IMR-90 (cell line): ENCODE results near the gene TERB1. TPM values are rescaled to one million over a fixed set of nuclear protein-coding genes. Genes with fewer than 3 reads are reported as not detected.

Experiments used
- ATAC-seq: fragments of 200-7000 bp; cut with Tn5 transposase; 2 replicates; pipeline ENCODE4 v1.9.1; 2020; ENCODE audit warnings: low read depth, mild to moderate bottlenecking, moderate library complexity
- BruUV-seq: library from RNA; stranded (reverse); fragments of 400-500 nt; replicated peaks from 2 replicates; lab custom pipeline; 2021; lab: Mats Ljungman, UMichigan
- CTCF ChIA-PET: fragments of 300-600 bp; formaldehyde crosslinking; extraction: SDS; loops from one replicate; lab custom pipeline; 2021; ENCODE audit warnings: antibody characterized with exemption; lab: Yijun Ruan, JAX
- POLR2A ChIA-PET: fragments of 300-600 bp; sonication (Branson Sonifier 250); formaldehyde crosslinking; loops from one replicate; lab custom pipeline; 2022; ENCODE audit warnings: antibody characterized with exemption; ENCODE audit not compliant: unreplicated experiment; lab: Charles Lee
- DNase-seq: peaks from one replicate; pipeline ENCODE4 v3.0.0; 2013
- H2AFZ ChIP-seq: replicated peaks from 2 replicates; pipeline ENCODE3; 2013; ENCODE audit warnings: low read length, mild to moderate bottlenecking; ENCODE audit not compliant: poor library complexity
- H2AK5ac ChIP-seq: 2 replicates; pipeline ENCODE4 v1.6.1; 2013; ENCODE audit warnings: low read depth, low read length, inconsistent platforms
- H2AK9ac ChIP-seq: replicated peaks from 2 replicates; pipeline ENCODE3; 2013; ENCODE audit warnings: mild to moderate bottlenecking, low read depth, low read length, moderate library complexity; ENCODE audit not compliant: poor library complexity
- H2BK120ac ChIP-seq: 2 replicates; pipeline ENCODE4 v1.6.1; 2013; ENCODE audit warnings: low read depth, low read length, inconsistent platforms
- H2BK15ac ChIP-seq: 3 replicates; pipeline ENCODE4 v1.6.1; 2013; ENCODE audit warnings: low read depth, low read length, inconsistent platforms
- H2BK20ac ChIP-seq: 2 replicates; pipeline ENCODE4 v1.6.1; 2013; ENCODE audit warnings: low read depth, mild to moderate bottlenecking, inconsistent platforms, low read length, moderate library complexity
- H2BK5ac ChIP-seq: 2 replicates; pipeline ENCODE4 v1.6.1; 2013; ENCODE audit warnings: mild to moderate bottlenecking, low read depth, low read length, inconsistent platforms; ENCODE audit not compliant: poor library complexity, severe bottlenecking
- H3K14ac ChIP-seq: replicated peaks from 2 replicates; pipeline ENCODE4 v1.6.1; 2013; ENCODE audit warnings: low read depth, low read length, inconsistent platforms
- H3K18ac ChIP-seq: 2 replicates; pipeline ENCODE4 v1.6.1; 2013; ENCODE audit warnings: low read depth, low read length, control low read depth
- H3K23ac ChIP-seq: 2 replicates; pipeline ENCODE4 v1.6.1; 2013; ENCODE audit warnings: low read depth, low read length, inconsistent platforms
- H3K27ac ChIP-seq: 2 replicates; pipeline ENCODE4 v1.5.1; 2013; ENCODE audit warnings: mild to moderate bottlenecking, control low read depth, low read length; ENCODE audit not compliant: insufficient read depth
- H3K27me3 ChIP-seq: 2 replicates; pipeline ENCODE4 v1.6.1; 2013; ENCODE audit warnings: low read length; ENCODE audit not compliant: control insufficient read depth, insufficient read depth
- H3K36me3 ChIP-seq: 2 replicates; pipeline ENCODE4 v1.6.1; 2013; ENCODE audit warnings: low read length, mixed read lengths; ENCODE audit not compliant: control insufficient read depth, insufficient read depth
- H3K4ac ChIP-seq: 2 replicates; pipeline ENCODE4 v1.6.1; 2013; ENCODE audit warnings: low read depth, low read length, inconsistent platforms
- H3K4me1 ChIP-seq: 2 replicates; pipeline ENCODE4 v1.6.1; 2013; ENCODE audit warnings: low read length, mixed read lengths; ENCODE audit not compliant: control insufficient read depth, insufficient read depth
- H3K4me2 ChIP-seq: 2 replicates; pipeline ENCODE4 v1.6.1; 2013; ENCODE audit warnings: low read depth, mild to moderate bottlenecking, control low read depth, low read length, moderate library complexity
- H3K4me3 ChIP-seq: 2 replicates; pipeline ENCODE4 v1.5.1; 2013; ENCODE audit warnings: low read depth, mild to moderate bottlenecking, control low read depth, low read length, moderate library complexity; ENCODE audit not compliant: insufficient read depth
- H3K56ac ChIP-seq: 2 replicates; pipeline ENCODE4 v1.6.1; 2013; ENCODE audit warnings: low read length, inconsistent platforms; ENCODE audit not compliant: insufficient read depth; ENCODE audit errors: extremely low read depth
- H3K79me1 ChIP-seq, 2 experiments: 2 replicates each; pipeline ENCODE4 v1.6.1; 2013; ENCODE audit warnings: low read length in 2 of 2, inconsistent platforms in 1 of 2, low read depth in 1 of 2
- H3K9ac ChIP-seq: 2 replicates; pipeline ENCODE4 v1.6.1; 2013; ENCODE audit warnings: low read depth, low read length, control low read depth
- H3K9me1 ChIP-seq: 2 replicates; pipeline ENCODE4 v1.6.1; 2013; ENCODE audit warnings: low read length, inconsistent platforms; ENCODE audit not compliant: insufficient read depth
- H3K9me3 ChIP-seq: 2 replicates; pipeline ENCODE4 v1.6.1; 2013; ENCODE audit warnings: low read length; ENCODE audit not compliant: control insufficient read depth, insufficient read depth
- H4K20me1 ChIP-seq: 2 replicates; pipeline ENCODE4 v1.6.1; 2013; ENCODE audit warnings: low read length, inconsistent platforms; ENCODE audit not compliant: insufficient read depth
- H4K5ac ChIP-seq: 2 replicates; pipeline ENCODE4 v1.6.1; 2013; ENCODE audit warnings: mild to moderate bottlenecking, low read depth, low read length, control low read depth
- H4K8ac ChIP-seq, 2 experiments: 2 replicates each; pipeline ENCODE4 v1.6.1; 2013; ENCODE audit warnings: low read depth in 2 of 2, low read length in 2 of 2, control low read depth in 1 of 2, inconsistent platforms in 1 of 2
- H4K91ac ChIP-seq: 2 replicates; pipeline ENCODE4 v1.6.1; 2013; ENCODE audit warnings: low read depth, low read length, inconsistent platforms; ENCODE audit not compliant: insufficient read depth
- BHLHE40 ChIP-seq: fragments of 150-350 bp; IDR thresholded peaks from 2 replicates; pipeline ENCODE4 v1.6.1; 2016; ENCODE audit warnings: mild to moderate bottlenecking, low read depth, low read length
- CEBPB ChIP-seq: IDR thresholded peaks from 2 replicates; pipeline ENCODE4 v1.6.1; 2012; ENCODE audit warnings: low read depth, low read length, improper control_type of control experiment
- CHD1 ChIP-seq: IDR thresholded peaks from 2 replicates; pipeline ENCODE4 v1.6.1; 2012; ENCODE audit warnings: low read depth, low read length, improper control_type of control experiment
- CTCF ChIP-seq: conservative IDR thresholded peaks from 2 replicates; pipeline ENCODE4 v1.5.1; 2012; ENCODE audit warnings: mild to moderate bottlenecking, low read depth, low read length, improper control_type of control experiment
- ELK1 ChIP-seq: fragments of 150-350 bp; IDR thresholded peaks from 2 replicates; pipeline ENCODE4 v1.6.1; 2016; ENCODE audit warnings: low read depth, mild to moderate bottlenecking, low read length, moderate library complexity, borderline replicate concordance
- FOS ChIP-seq: fragments of 150-350 bp; IDR thresholded peaks from 2 replicates; pipeline ENCODE4 v1.6.1; 2016; ENCODE audit warnings: low read depth, low read length
- MAFK ChIP-seq: IDR thresholded peaks from 2 replicates; pipeline ENCODE4 v1.6.1; 2012; ENCODE audit warnings: low read depth, low read length, improper control_type of control experiment
- MAZ ChIP-seq: IDR thresholded peaks from 2 replicates; pipeline ENCODE4 v1.6.1; 2012; ENCODE audit warnings: low read depth, mild to moderate bottlenecking, low read length, improper control_type of control experiment, moderate library complexity, borderline replicate concordance
- MXI1 ChIP-seq: IDR thresholded peaks from 2 replicates; pipeline ENCODE4 v1.6.1; 2012; ENCODE audit warnings: low read depth, mild to moderate bottlenecking, low read length, moderate library complexity, borderline replicate concordance
- NFE2L2 ChIP-seq: fragments of 150-350 bp; IDR thresholded peaks from 2 replicates; pipeline ENCODE4 v1.6.1; 2016; ENCODE audit warnings: low read depth, mild to moderate bottlenecking, low read length
- POLR2A ChIP-seq: IDR thresholded peaks from 2 replicates; pipeline ENCODE4 v1.6.1; 2012; ENCODE audit warnings: mild to moderate bottlenecking, low read depth, low read length
- RAD21 ChIP-seq: IDR thresholded peaks from 2 replicates; pipeline ENCODE4 v1.6.1; 2012; ENCODE audit warnings: low read length, improper control_type of control experiment
- RCOR1 ChIP-seq: IDR thresholded peaks from 2 replicates; pipeline ENCODE4 v1.6.1; 2012; ENCODE audit warnings: mild to moderate bottlenecking, low read length, improper control_type of control experiment; ENCODE audit not compliant: insufficient replicate concordance
- RFX5 ChIP-seq: IDR thresholded peaks from 2 replicates; pipeline ENCODE4 v1.8.0; 2012; ENCODE audit warnings: low read depth, mild to moderate bottlenecking, low read length, moderate library complexity
- SMC3 ChIP-seq: fragments of 150-350 bp; IDR thresholded peaks from 2 replicates; pipeline ENCODE4 v1.6.1; 2016; ENCODE audit warnings: low read depth, mild to moderate bottlenecking, antibody characterized with exemption, low read length, moderate library complexity
- USF2 ChIP-seq: fragments of 150-350 bp; IDR thresholded peaks from 2 replicates; pipeline ENCODE4 v1.6.1; 2017; ENCODE audit warnings: mild to moderate bottlenecking, antibody characterized with exemption, low read length, low read depth
- WGBS, 2 experiments: methylation state at CpG; one replicate each; pipeline versions ENCODE4 v1.1.5 to v1.1.7; 2013; ENCODE audit warnings: missing lambda C conversion rate in 2 of 2; ENCODE audit not compliant: insufficient read length in 1 of 2; ENCODE audit errors: extremely low coverage in 2 of 2; 5-methylcytosine and 5-hydroxymethylcytosine counted together
- dilution Hi-C: fragments of 300-500 bp; cut with HindIII; formaldehyde crosslinking; loops from one replicate; pipeline ENCODE4 v1.14.3; 2018; ENCODE audit warnings: low sequenced_read_pairs; ENCODE audit not compliant: unreplicated experiment
- in situ Hi-C: fragments of 300-500 bp; cut with MboI; formaldehyde crosslinking; loops from 3 replicates; pipeline ENCODE4 v1.14.3; 2019; ENCODE audit warnings: low sequenced_read_pairs, inconsistent platforms, mixed read lengths
- intact Hi-C: fragments of 100-400 bp; cut with micrococcal nuclease; formaldehyde crosslinking; loops from 2 replicates; pipeline ENCODE4 v1.10.0; 2022
- polyA plus RNA-seq, 3 experiments: library from polyadenylated mRNA; depleted of rRNA; stranded (reverse); fragments of >200 nt; gene quantifications; 2 replicates each; pipeline ENCODE4 v1.2.3, GENCODE V29; 2012; ENCODE audit warnings: low replicate concordance in 1 of 3
- total RNA-seq: library from RNA; depleted of rRNA; stranded (reverse); fragments of >200 nt; gene quantifications from 2 replicates; pipeline ENCODE4 v1.2.3, GENCODE V29; 2012

Gene TERB1
- total and polyA plus RNA-seq, 2 of the 4 experiments (the other 2 are of a cell fraction): not detected

- POLR2A ChIA-PET: no interaction called here
- no CpG with 5 or more reads among the region's 2 CpGs for WGBS, 2 experiments
- no peak for ATAC-seq
Measured at GRCh38 chr16:66740533-66740932, 60.9 kb downstream of the TERB1 start.

More at GRCh38 chr16:66740533-66740932, 60.9 kb downstream of the TERB1 start:
- Histone ChIP-seq H3K9me1 (peaks cover 12% of the 10 kb centered on the region), H3K79me1 (peaks cover 45 to 84% of the 10 kb centered on the region in 2 experiments), H3K9me3 (no peaks in the 10 kb centered on the region), H2AK9ac (no peak overlapping the region), H3K4me2 (no peak overlapping the region), H4K5ac (no peak overlapping the region), H3K18ac (no peak overlapping the region), H3K14ac (peak overlapping the region; percentile 17; the same call in 1 of the 2 replicates), H3K27me3 (no peaks in the 10 kb centered on the region), H2BK20ac (no peak overlapping the region; the same call in 1 of the 2 replicates), H3K27ac (no peak overlapping the region), H2AK5ac (0 out of 2 replicates have a peak overlapping the region, but pooled peaks have one; percentile 53), H2AFZ (no peak overlapping the region), H4K91ac (no peak overlapping the region), H3K23ac (0 out of 2 replicates have a peak overlapping the region, but pooled peaks have one; percentile 47), H3K36me3 (peaks cover 53% of the 10 kb centered on the region), H4K20me1 (peaks cover 70% of the 10 kb centered on the region), H3K4me3 (no peak overlapping the region), H4K8ac (no peak overlapping the region), H3K4me1 (peaks cover 14% of the 10 kb centered on the region), H2BK120ac (no peak overlapping the region), H3K4ac (peak overlapping the region; percentile 30; the same call in 1 of the 2 replicates), H3K9ac (no peak overlapping the region), H3K56ac (no peak overlapping the region), H2BK5ac (no peak overlapping the region), H2BK15ac (no peak overlapping the region)
- TF ChIP-seq FOS: no peak
- TF ChIP-seq CHD1: no peak
- TF ChIP-seq ELK1: no peak
- TF ChIP-seq BHLHE40: no peak
- no peak for TF ChIP-seq CTCF
- TF ChIP-seq RFX5: no peak
- TF ChIP-seq RCOR1: no peak
- TF ChIP-seq CEBPB: no peak
- TF ChIP-seq USF2: no peak
- TF ChIP-seq RAD21: no peak
- TF ChIP-seq MXI1: no peak
- TF ChIP-seq NFE2L2: no peak
- no peak for TF ChIP-seq POLR2A
- no peak for TF ChIP-seq SMC3
- TF ChIP-seq MAFK: no peak
- TF ChIP-seq MAZ: no peak
- BruUV-seq: no TSS peak
- CTCF ChIA-PET: interaction anchor here (0.6 to 2.6 kb wide), 7 partner anchors 11 to 134 kb away, joined by 3 to 10 read pairs (median 4); partner anchors contain the start of gene DYNC1LI2
- intact Hi-C loops (loop anchor here (5.0 to 10.0 kb wide), 2 partner anchors 133 to 336 kb away; no protein-coding TSS in a partner anchor), in situ Hi-C loops (no loop called here), dilution Hi-C loops (no loop called here)
- no peak for DNase-seq
